ENCODE results near the gene C9orf153. TPM values are rescaled to one million over a fixed set of nuclear protein-coding genes. Genes with fewer than 3 reads are reported as not detected.
A peak's percentile ranks its signal among the peaks of the same experiment; 100 is the strongest.

Gene C9orf153
- polyA plus RNA-seq, 1 donor from 2014 or later, result not detected

- peak overlapping the region; percentile 96 for H3K9ac ChIP-seq (ENCODE audit: low read length)
- peak overlapping the region; percentile 85 for H3K27ac ChIP-seq (ENCODE audit: low read length)
- peak overlapping the region; percentile 99 for H3K4me3 ChIP-seq (ENCODE audit: low read length)
- no peaks in the 10 kb centered on the region for H3F3A ChIP-seq (ENCODE audit: insufficient read depth, low read length, poor library complexity, severe bottlenecking)
- peak overlapping the region; percentile 81 for H2AFZ ChIP-seq (ENCODE audit: low read depth, low read length)
- H3K4me2 ChIP-seq (ENCODE audit: low read length), result peak overlapping the region; percentile 52
- peaks cover 36% of the 10 kb centered on the region for H3K79me2 ChIP-seq (replicated peaks; ENCODE audit: insufficient read depth, low read length)
- no peaks in the 10 kb centered on the region for H3K9me2 ChIP-seq (ENCODE audit: insufficient read depth, low read length)
- no peaks in the 10 kb centered on the region for H3K9me3 ChIP-seq (ENCODE audit: low read length)
- no peaks in the 10 kb centered on the region for H3K27me3 ChIP-seq (ENCODE audit: insufficient read depth, low read depth, low read length)
- TF ChIP-seq SMC3 (conservative IDR thresholded peaks at IDR 0.05; ENCODE audit: poor library complexity) (peak; percentile 18), REST (IDR thresholded peaks at IDR 0.05; ENCODE audit: borderline replicate concordance) (no peak), POLR2AphosphoS5 (IDR thresholded peaks at IDR 0.05) (peak; percentile 21)
- H4K20me1 ChIP-seq (ENCODE audit: insufficient read depth), result no peaks in the 10 kb centered on the region
- H3K36me3 ChIP-seq (ENCODE audit: insufficient read depth, low read length), result no peaks in the 10 kb centered on the region
Observed at GRCh38 chr9:86282979-86283535, 23.6 kb upstream of the C9orf153 start.

GRCh38 chr9:86282077-86282978, 22.9 kb upstream of the C9orf153 start, which contains the start of gene ISCA1:
TSS of gene ISCA1 (minus strand) at chr9:86282538. CDS start at chr9:86282458, 80 bp downstream.
- peak within 1 kb of the TSS; percentile 85 for H3K27ac ChIP-seq (ENCODE audit: low read length)
- no peaks in the 10 kb centered on the region for H3K9me3 ChIP-seq (ENCODE audit: low read length)
- peak within 1 kb of the TSS; percentile 99 for H3K4me3 ChIP-seq (ENCODE audit: low read length)
- TF ChIP-seq RAD21 (conservative IDR thresholded peaks at IDR 0.05) (no peak), EZH2 (IDR thresholded peaks at IDR 0.05; ENCODE audit: borderline replicate concordance, insufficient read depth, low read length, poor library complexity, severe bottlenecking) (no peak), SMC3 (conservative IDR thresholded peaks at IDR 0.05; ENCODE audit: poor library complexity) (no peak), MXI1 (conservative IDR thresholded peaks at IDR 0.05; ENCODE audit: poor library complexity, severe bottlenecking) (peak; percentile 87), TAF1 (IDR thresholded peaks at IDR 0.05; ENCODE audit: low read depth) (peak; percentile 95), EP300 (conservative IDR thresholded peaks at IDR 0.05; ENCODE audit: poor library complexity, severe bottlenecking) (no peak), CTCF (IDR thresholded peaks at IDR 0.05; ENCODE audit: poor library complexity, severe bottlenecking) (no peak), REST (IDR thresholded peaks at IDR 0.05; ENCODE audit: borderline replicate concordance) (peak; percentile 92), POLR2AphosphoS5 (IDR thresholded peaks at IDR 0.05) (peak; percentile 94)
- no peaks in the 10 kb centered on the region for H4K20me1 ChIP-seq (ENCODE audit: insufficient read depth)
- peaks cover 43% of the 10 kb centered on the region for H3K79me2 ChIP-seq (replicated peaks; ENCODE audit: insufficient read depth, low read length)
- H3K9me2 ChIP-seq (ENCODE audit: insufficient read depth, low read length), result no peaks in the 10 kb centered on the region
- peak within 1 kb of the TSS; percentile 96 for H3K9ac ChIP-seq (ENCODE audit: low read length)
- H3K4me2 ChIP-seq (ENCODE audit: low read length), result peak within 1 kb of the TSS; percentile 91
- peak within 1 kb of the TSS; percentile 99 for H2AFZ ChIP-seq (ENCODE audit: low read depth, low read length)
- H3K27me3 ChIP-seq (ENCODE audit: insufficient read depth, low read depth, low read length), result no peaks in the 10 kb centered on the region
- no peaks in the 10 kb centered on the region for H3F3A ChIP-seq (ENCODE audit: insufficient read depth, low read length, poor library complexity, severe bottlenecking)
- no peaks in the 10 kb centered on the region for H3K36me3 ChIP-seq (ENCODE audit: insufficient read depth, low read length)
